GM18951 (cell line): Measurements from ENCODE around the gene RACK1.

Experiments used
- POLR2A ChIP-seq: IDR thresholded peaks from 4 replicates; pipeline ENCODE4 v1.6.1; 2011; ENCODE audit warnings: mild to moderate bottlenecking; ENCODE audit not compliant: insufficient read length, insufficient read depth; ENCODE audit errors: extremely low read depth
- in situ Hi-C: fragments of 300-500 bp; cut with MboI; formaldehyde crosslinking; loops from one replicate; pipeline ENCODE4 v1.12.0; 2022; ENCODE audit warnings: low sequenced_read_pairs, mixed read lengths, inconsistent platforms; ENCODE audit not compliant: unreplicated experiment

RACK1 gene

GRCh38 chr5:181207214-181207959 lies 36.3 kb downstream of the RACK1 start:
- no peak for TF ChIP-seq POLR2A
- in situ Hi-C loops: no loop called here

DNA sequence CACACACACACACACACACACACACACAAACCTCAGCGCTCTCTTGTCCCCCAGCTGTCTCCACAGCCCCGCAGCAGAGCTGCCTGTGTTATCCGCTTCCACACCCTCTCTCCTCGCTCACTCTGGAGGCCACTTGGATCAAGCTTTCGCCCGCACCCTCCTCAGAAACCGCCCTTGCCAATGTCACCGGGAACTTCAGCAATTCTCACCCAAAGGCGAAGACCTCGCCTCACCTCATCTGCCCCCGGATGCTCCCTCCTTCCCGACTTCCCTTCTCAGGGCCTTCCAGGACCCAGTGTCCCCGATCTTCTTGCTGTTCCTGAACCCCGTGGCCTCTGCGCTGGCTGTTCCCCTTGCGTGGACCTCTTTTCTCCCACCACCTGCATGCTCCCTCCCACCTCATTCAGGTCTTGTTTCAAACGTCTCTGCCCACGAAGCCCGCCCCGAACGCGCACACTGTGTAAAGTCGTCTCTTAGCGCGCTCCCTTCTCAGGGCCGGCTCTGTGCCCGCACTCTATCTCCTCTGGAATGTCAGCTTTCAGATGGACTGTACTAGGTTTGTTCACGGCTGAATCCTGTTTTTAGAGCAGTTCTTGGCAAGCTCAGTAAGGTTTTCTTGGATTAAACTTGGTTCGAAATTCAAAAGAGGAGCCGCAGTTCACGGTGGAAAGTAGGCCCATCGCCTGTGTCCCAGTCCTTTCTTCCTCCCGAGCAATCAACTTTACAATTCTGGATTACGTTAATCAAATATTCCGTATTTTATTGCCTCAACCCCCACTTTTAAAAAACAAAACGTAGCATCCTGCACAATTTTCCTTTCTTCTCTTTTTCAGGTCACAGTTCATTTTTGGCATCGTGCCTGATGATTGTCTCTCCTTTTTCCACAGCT lies 37.7 kb downstream of the RACK1 start:
- in situ Hi-C loops: no loop called here

GRCh38 chr5:181204826-181205760 lies 38.6 kb downstream of the RACK1 start, which contains the start of gene TRIM7:
Gene TRIM7 (minus strand): TSS chr5:181205196. CDS start chr5:181205110, 86 bp downstream.
- in situ Hi-C loops: no loop called here
- TF ChIP-seq POLR2A: no peak

More for the DNA sequence above, 37.7 kb downstream of the RACK1 start:
- TF ChIP-seq POLR2A: no peak

- in situ Hi-C loops: no loop called here
- TF ChIP-seq POLR2A: no peak
Measured at GRCh38 chr5:181204113-181204825, 39.4 kb downstream of the RACK1 start.

GRCh38 chr5:181203777-181204112 lies 40.0 kb downstream of the RACK1 start:
- no peak for TF ChIP-seq POLR2A
- in situ Hi-C loops: no loop called here

GRCh38 chr5:181203093-181203711 lies 40.5 kb downstream of the RACK1 start:
- in situ Hi-C loops: no loop called here
- no peak for TF ChIP-seq POLR2A

GRCh38 chr5:181200816-181201215 lies 42.9 kb downstream of the RACK1 start:
- no peak for TF ChIP-seq POLR2A
- in situ Hi-C loops: no loop called here

DNA sequence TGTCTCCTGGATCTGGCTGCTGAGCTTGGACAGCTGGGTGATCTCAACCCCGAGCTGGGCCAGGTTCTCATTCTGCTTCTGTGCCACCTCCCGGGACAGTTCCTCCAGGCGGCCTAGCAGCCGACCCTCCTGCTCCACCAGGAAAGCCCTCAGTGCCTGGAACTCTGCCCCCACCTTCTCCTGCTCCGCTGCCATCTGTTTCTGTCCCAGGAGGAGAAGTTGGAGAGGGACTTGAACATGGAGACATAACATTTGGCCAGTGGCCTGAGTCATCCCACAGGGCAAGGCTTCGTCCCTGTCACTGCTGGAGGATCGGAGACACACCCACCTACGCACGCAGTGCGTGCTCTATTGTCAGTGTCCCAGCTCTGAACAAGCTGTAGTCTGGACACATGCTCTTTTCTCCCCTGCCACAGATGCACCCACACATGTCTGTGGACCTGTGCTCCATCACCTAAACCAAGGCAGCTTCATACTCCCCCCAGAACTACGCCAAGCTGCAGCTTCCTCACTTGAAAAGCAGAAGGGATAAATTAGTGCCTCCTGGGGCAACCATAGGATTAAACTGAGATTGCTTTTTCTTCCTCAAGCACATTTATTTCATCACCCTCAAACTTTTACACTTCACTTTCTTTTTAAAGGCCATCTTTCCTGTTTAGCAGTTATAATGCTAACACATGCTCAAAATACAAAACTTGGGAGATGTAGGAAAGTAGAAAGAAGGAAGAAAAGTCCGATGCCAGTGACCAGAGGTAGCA lies 43.6 kb downstream of the RACK1 start:
- in situ Hi-C loops: no loop called here
- no peak for TF ChIP-seq POLR2A

- TF ChIP-seq POLR2A: no peak
- in situ Hi-C loops: no loop called here
Measured at GRCh38 chr5:181198905-181199519, 44.7 kb downstream of the RACK1 start.

- in situ Hi-C loops: no loop called here
- TF ChIP-seq POLR2A: no peak
Measured at GRCh38 chr5:181198106-181198685, 45.5 kb downstream of the RACK1 start.

GRCh38 chr5:181197326-181197951 lies 46.3 kb downstream of the RACK1 start:
- in situ Hi-C loops: no loop called here
- TF ChIP-seq POLR2A: no peak
